ENCODE data around the gene SPTLC2. TPM values are rescaled to one million over a fixed set of nuclear protein-coding genes. Genes with fewer than 3 reads are reported as not detected.
"Not testable (repeated sequence)": the region's sequence is repeated elsewhere in the genome, so short reads cannot be mapped to it uniquely, and the experiment has no call there.

SPTLC2 gene
- total RNA-seq, 1 donor from 2014 or later, result 10.8 TPM

GRCh38 chr14:77529963-77530362, 86.5 kb downstream of the SPTLC2 start:
- no peak for DNase-seq (ENCODE audit: missing footprints)
- no peak for ATAC-seq
- intact Hi-C loops (cut with DNase I), result no loop called here

DNA sequence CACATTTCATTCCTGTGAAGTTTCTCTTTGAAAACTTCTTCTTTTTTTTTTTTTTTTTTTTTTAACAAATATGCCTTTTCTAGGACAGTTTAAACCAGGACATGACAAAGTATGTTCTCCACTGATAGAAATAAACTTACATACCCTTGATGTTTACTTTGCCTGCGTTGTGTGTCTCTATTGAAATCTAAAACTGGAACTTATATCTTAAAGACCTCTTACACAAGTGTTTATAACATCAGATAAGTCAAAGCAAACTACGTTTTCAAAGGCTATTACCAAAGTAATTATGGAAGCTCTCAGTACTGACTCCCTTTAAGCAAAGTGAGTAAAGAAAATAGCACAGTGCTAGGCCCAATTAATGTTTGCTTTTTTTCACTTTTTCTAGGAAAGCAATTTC, 87.2 kb downstream of the SPTLC2 start:
- intact Hi-C loops (cut with DNase I), result no loop called here
- ATAC-seq (no peak), DNase-seq (ENCODE audit: missing footprints) (no peak)

GRCh38 chr14:77528701-77529100, 87.7 kb downstream of the SPTLC2 start:
- intact Hi-C loops (cut with DNase I); DNase-seq (ENCODE audit: missing footprints); ATAC-seq: not testable (repeated sequence)

DNA sequence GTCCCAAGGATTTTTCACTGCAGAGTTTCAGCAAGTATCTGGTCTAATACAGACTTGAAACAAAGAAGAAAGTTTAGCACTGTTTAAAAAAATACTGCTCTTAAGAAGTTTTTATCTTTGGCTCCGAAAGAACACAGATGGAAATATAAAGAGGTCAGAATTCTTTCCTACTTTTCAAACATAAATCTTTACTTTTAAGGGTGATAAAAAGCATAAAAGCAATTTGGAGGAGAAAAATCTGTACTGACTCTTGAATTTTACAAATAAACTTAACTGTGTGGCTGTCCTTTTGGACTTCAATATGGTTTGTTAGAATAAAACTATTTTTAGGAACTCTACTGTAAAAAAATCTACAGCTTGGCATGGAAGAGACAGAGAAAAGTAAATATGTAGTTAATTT, 90.2 kb downstream of the SPTLC2 start:
- ATAC-seq (no peak), DNase-seq (ENCODE audit: missing footprints) (no peak)
- intact Hi-C loops (cut with DNase I), result no loop called here

DNA sequence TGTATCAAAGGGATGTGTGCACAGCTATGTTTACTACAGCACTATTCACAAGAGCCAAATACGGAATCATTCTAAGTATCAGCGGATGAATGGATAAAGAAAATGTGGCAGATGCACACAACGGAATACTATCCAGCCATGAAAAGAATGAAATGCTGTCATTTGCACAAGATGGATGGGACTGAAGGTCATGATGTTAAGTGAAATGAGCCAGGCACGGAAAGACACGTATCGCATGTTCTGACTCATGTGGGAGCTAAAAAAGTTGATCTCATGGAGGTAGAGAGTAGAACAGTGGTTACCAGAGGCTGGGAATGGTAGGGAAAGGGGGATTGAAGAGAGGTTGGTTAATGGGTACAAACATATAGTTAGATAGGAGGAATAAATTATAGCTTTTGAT, 91.9 kb downstream of the SPTLC2 start:
- intact Hi-C loops (cut with DNase I), result no loop called here
- ATAC-seq (no peak), DNase-seq (ENCODE audit: missing footprints) (no peak)

DNA sequence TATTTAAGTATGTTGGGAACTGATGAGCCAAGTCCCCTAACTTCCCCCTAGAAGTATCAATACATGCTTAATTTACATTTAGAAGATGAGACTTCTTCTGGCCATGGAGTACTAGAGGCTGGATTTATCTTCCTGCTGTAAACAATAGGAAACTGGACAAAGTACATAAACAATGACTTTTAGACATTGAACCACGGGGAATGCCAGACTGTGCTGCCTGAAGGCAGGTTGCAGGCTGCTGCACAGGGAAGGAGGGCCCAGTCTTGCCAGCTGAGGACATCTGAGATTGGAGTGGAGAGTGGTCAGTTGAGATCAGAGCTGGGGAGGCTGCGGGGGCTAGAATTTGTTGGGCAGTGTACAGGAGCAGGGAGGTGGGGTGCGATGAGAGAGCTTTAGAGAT, 93.3 kb downstream of the SPTLC2 start:
- DNase-seq (ENCODE audit: missing footprints) (no peak), ATAC-seq (no peak)
- intact Hi-C loops (cut with DNase I), result no loop called here

DNA sequence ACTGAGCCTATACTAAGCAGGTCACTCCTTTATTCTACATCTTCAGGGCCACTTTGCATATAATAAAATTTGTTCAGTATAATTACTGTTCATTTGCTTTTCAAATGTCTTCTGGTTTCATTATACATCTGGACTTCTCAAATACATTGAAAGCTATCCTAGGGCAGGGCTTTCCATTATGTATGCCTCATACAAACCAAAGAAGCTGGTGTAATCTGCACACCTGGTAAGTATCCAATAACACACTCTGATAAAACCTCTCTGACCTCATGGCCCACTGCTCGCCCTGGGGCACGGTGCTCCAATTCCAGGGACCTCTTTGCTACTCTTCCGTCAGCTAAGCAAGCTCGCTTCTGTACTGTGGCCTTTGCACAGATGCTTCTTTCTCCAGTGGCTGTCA, 95.9 kb downstream of the SPTLC2 start:
- intact Hi-C loops (cut with DNase I), result no loop called here
- ATAC-seq, result no peak
- DNase-seq (ENCODE audit: missing footprints), result no peak

DNA sequence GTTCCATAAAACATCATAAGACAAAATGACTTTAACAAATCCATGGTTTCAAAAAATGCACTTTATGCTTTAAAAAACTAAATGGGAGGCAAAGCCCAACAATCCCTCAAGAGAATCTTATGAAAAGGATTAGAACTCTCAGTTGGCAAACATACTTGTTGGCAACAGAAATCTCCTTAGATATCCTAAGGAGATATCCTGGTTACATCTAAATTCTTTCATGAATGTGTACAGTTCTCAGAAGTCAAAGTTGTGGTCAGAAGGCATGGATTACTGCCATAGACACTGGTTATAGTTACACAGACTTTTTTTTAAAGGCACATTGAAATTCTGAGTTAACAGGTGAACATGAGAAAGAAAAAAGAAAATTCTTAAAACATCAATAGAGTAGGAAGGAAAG, 100.3 kb downstream of the SPTLC2 start:
- ATAC-seq, result no peak
- no peak for DNase-seq (ENCODE audit: missing footprints)
- intact Hi-C loops (cut with DNase I), result no loop called here

- intact Hi-C loops (cut with DNase I), result no loop called here
- DNase-seq (ENCODE audit: missing footprints), result no peak
- ATAC-seq, result no peak
These were observed 104.8 kb downstream of the SPTLC2 start for GRCh38 chr14:77511486-77512162.

GRCh38 chr14:77509366-77509765, 107.1 kb downstream of the SPTLC2 start:
- no peak for DNase-seq (ENCODE audit: missing footprints)
- intact Hi-C loops (cut with DNase I), result no loop called here
- ATAC-seq, result no peak

- DNase-seq (ENCODE audit: missing footprints) (no peak), ATAC-seq (no peak)
- intact Hi-C loops (cut with DNase I), result no loop called here
These were observed 107.6 kb downstream of the SPTLC2 start for GRCh38 chr14:77508876-77509275.

GRCh38 chr14:77508249-77508648, 108.2 kb downstream of the SPTLC2 start:
- DNase-seq (ENCODE audit: missing footprints), result no peak
- ATAC-seq, result no peak
- intact Hi-C loops (cut with DNase I), result no loop called here

DNA sequence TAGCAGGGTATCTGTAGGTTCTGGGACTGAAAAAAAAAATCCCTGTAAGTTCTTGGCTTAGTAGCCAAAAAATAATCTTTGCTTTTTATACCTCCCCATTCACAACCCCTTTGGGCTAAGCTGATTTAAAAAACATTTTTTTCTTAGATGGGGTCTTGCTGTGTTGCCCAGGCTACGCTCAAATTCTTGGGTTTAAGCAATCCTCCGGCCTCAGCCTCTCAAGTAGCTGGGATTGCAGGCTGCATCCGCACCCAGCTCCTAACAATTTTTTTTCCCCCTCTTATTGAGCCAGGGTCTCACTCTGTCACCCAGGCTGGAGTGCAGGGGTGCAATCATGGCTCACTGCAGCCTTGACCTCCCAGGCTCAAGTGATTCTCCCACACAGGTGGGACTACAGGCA, 108.7 kb downstream of the SPTLC2 start:
- intact Hi-C loops (cut with DNase I), result no loop called here
- DNase-seq (ENCODE audit: missing footprints) (no peak), ATAC-seq (no peak)

DNA sequence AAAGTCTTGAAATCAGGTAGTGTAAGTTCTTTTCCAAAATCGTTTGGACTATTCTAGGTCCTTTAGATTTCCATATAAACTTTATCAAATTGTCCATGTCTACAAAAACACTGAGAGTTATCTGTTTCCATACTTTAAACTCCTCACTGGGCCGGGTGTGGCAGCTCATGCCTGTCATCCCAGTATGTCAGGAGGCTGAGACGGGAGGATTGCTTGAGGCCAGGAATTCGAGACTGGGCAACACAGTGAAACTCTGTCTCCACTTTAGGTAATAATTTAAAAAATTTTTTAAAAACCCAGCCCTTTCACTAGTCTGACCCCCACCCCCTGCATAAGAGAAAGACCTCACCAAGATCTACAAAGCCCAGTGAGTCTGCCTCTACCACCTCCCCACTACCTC, 111.4 kb downstream of the SPTLC2 start:
- intact Hi-C loops (cut with DNase I), result no loop called here
- ATAC-seq (no peak), DNase-seq (ENCODE audit: missing footprints) (no peak)

DNA sequence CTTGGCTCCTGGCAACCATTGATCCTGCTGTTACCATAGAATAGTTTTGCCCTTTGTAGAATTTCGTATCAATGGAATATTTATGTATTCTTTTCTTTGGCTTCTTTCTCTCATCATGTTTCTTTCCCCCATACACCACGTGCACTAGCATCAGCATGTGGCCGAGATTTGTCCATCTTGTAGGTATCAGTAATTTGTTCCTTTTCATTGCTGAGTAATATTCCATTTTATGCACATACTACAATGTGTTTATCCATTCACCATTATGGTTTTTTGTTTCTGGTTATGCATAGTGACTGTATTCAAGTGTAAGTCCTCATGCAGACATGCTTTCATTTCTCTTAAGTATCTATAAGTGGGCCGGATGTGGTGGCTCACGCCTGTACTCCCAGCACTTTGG, 113.3 kb downstream of the SPTLC2 start:
- intact Hi-C loops (cut with DNase I), result no loop called here
- ATAC-seq (no peak), DNase-seq (ENCODE audit: missing footprints) (no peak)

DNA sequence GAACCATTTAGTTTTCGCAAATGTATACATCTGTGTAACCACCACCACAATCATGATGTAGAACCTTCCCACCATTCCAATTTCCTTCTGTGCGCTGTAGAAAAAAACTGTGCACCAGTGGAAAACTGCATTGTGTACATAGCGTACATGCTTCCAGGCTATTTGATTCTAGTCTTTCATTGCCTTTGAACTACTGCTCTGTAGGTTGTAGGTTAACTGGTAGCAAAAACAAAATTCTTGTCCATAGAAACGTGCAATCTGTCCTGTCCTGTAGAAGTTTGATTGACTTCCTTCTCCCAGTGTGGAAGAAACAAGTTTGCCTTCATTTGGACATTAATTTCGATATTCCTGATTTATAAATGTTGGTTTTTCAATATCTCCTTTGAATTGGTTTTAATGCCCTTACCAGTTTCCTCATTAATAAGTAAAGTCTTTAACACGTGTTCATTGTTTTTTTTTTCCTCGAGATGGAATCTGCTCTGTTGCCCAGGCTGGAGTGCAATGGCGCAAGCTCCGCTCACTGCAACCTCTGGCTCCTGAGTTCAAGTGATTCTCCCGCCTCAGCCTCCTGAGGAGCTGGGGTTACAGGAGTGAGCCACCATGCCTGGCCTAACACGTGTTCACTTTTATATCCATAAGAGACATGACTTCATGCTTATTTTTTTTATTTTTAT, 114.2 kb downstream of the SPTLC2 start:
- ATAC-seq (no peak), DNase-seq (ENCODE audit: missing footprints) (no peak)
- intact Hi-C loops (cut with DNase I), result no loop called here

- DNase-seq (ENCODE audit: missing footprints) (no peak), ATAC-seq (no peak)
- intact Hi-C loops (cut with DNase I), result no loop called here
These were observed 117.4 kb downstream of the SPTLC2 start for GRCh38 chr14:77498984-77499527.

DNA sequence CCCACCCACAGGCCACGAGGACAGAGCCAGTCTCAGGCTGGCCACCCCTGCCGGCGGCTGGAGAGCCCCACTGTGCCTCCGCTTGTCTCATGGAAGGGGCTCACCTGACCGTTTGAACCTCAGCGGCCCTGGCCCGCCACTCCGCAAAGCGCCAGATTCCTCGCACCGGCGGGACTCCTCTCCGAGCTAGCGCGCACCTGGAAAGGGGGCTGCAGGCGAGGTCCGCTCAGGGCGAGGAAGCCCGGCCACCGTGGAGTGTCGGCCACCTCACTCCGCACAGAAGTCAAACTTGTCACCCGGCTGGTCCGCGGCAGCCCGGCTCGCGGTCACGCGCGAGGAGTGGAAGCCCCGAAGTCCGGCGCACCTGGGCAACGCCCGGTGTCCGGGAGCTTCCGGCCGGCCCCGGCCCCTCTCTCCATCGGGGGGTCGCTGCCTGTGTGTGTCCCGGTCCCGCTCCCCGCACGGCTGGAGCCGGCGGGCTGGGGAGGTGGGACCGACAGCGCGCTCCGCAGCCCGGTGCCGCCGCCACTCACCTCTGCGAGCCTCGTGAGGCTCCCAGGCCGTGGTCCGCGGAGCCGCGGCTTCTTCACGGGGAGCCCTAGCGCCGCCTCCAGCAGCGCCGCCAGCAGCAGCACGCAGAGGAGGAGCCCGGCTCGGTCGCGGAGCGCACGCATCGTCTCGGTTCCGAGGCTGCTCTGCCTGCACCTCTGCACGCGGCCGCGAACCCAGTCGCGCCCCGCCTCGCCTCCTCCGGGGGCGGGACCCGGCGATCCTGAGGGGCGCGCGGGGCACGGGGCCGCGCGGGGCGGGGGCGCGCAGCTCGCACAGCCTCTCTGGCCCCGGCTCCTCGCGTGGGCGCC, 118.1 kb downstream of the SPTLC2 start, which contains the start of gene ISM2:
Gene ISM2 (minus strand): TSS at position 697 of the 860 bp plus-strand sequence. CDS start 23 bp downstream, at position 674.
- intact Hi-C loops (cut with DNase I), result no loop called here
- ATAC-seq, result peak; percentile 60
- no peak for DNase-seq (ENCODE audit: missing footprints)

DNA sequence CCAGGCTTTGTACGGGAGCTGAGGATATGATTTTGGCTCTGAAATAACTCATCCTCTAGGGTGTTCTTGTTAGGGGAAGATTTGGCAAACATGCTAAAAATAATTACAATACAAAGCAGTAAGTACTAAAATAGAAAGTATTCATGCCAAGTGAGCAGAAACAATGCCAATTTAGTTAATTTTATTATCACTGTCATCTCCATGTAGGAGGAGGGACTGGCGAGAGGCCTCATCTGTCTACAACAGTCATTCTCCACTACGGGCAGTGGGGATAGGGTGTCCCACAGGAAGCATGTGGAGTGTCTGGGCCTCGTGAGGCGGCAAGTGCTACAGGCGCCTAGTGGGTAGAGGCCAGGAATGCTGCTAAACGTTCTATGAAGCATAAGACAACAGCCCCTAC, 121.1 kb downstream of the SPTLC2 start:
- intact Hi-C loops (cut with DNase I), result no loop called here
- DNase-seq (ENCODE audit: missing footprints) (no peak), ATAC-seq (no peak)
